ENCODE measurements around the gene AVPR2. TPM values are rescaled to one million over a fixed set of nuclear protein-coding genes. Genes with fewer than 3 reads are reported as not detected.

The AVPR2 gene
- total RNA-seq, 1 donor from 2014 or later: not detected

GRCh38 chrX:153922932-153923857 is 18.7 kb downstream of the AVPR2 start:
- DNase-seq (ENCODE audit: low spot score): peak; percentile 41
- Histone ChIP-seq H3K27ac (no peak overlapping the region), H3K9me3 (ENCODE audit: low read depth) (no peaks in the 10 kb centered on the region), H3K36me3 (no peaks in the 10 kb centered on the region), H3F3A (ENCODE audit: low read depth) (peaks cover 17% of the 10 kb centered on the region), H3K4me1 (peaks cover 8% of the 10 kb centered on the region), H2AFZ (replicated peaks) (no peak overlapping the region), H3K79me2 (ENCODE audit: low read depth) (no peaks in the 10 kb centered on the region), H3K27me3 (peaks cover 10% of the 10 kb centered on the region), H3K4me3 (no peak overlapping the region), H4K20me1 (ENCODE audit: low read depth) (no peaks in the 10 kb centered on the region), H3K9ac (no peak overlapping the region), H3K4me2 (no peak overlapping the region)
- peak overlapping the region; percentile 9 for H3K4me3 Mint-ChIP-seq
- no peak for TF ChIP-seq EZH2phosphoT487 (IDR thresholded peaks at IDR 0.05)
- TF ChIP-seq CTCF (IDR thresholded peaks at IDR 0.05): peak; percentile 38
- peaks cover 20% of the 10 kb centered on the region for H3K4me1 Mint-ChIP-seq
- H3K27ac Mint-ChIP-seq: no peak overlapping the region
- H3K27me3 Mint-ChIP-seq (ENCODE audit: insufficient read depth, low read depth): peaks cover 6% of the 10 kb centered on the region
- H3K9me3 Mint-ChIP-seq: peaks cover 20% of the 10 kb centered on the region
- no peaks in the 10 kb centered on the region for H3K36me3 Mint-ChIP-seq

- peak; percentile 57 for DNase-seq (ENCODE audit: low spot score)
- H3K9ac ChIP-seq: no peak overlapping the region
- Mint-ChIP-seq H3K9me3 (peaks cover 16% of the 10 kb centered on the region), H3K27me3 (ENCODE audit: insufficient read depth, low read depth) (peaks cover 7% of the 10 kb centered on the region), H3K4me3 (no peak overlapping the region), H3K27ac (no peak overlapping the region), H3K4me1 (peaks cover 27% of the 10 kb centered on the region), H3K36me3 (peaks cover 2% of the 10 kb centered on the region)
- H3K9me3 ChIP-seq (ENCODE audit: low read depth): no peaks in the 10 kb centered on the region
- no peaks in the 10 kb centered on the region for H3K36me3 ChIP-seq
- H3K4me3 ChIP-seq: no peak overlapping the region
- peaks cover 8% of the 10 kb centered on the region for H3K4me1 ChIP-seq
- H3K27me3 ChIP-seq: peaks cover 10% of the 10 kb centered on the region
- H3K79me2 ChIP-seq (ENCODE audit: low read depth): no peaks in the 10 kb centered on the region
- H3F3A ChIP-seq (ENCODE audit: low read depth): peaks cover 26% of the 10 kb centered on the region
- H3K4me2 ChIP-seq: no peak overlapping the region
- no peaks in the 10 kb centered on the region for H4K20me1 ChIP-seq (ENCODE audit: low read depth)
- peak; percentile 41 for TF ChIP-seq CTCF (IDR thresholded peaks at IDR 0.05)
- no peak for TF ChIP-seq EZH2phosphoT487 (IDR thresholded peaks at IDR 0.05)
- H3K27ac ChIP-seq: no peak overlapping the region
- no peak overlapping the region for H2AFZ ChIP-seq (replicated peaks)
Observed at GRCh38 chrX:153924149-153924861, 19.8 kb downstream of the AVPR2 start.

- Histone ChIP-seq H3K27me3 (peaks cover 10% of the 10 kb centered on the region), H3K36me3 (no peaks in the 10 kb centered on the region), H3K79me2 (ENCODE audit: low read depth) (no peaks in the 10 kb centered on the region), H3K9ac (no peak overlapping the region), H3K4me3 (peak overlapping the region; percentile 63), H3K9me3 (ENCODE audit: low read depth) (no peaks in the 10 kb centered on the region), H4K20me1 (ENCODE audit: low read depth) (no peaks in the 10 kb centered on the region), H3K4me1 (peaks cover 8% of the 10 kb centered on the region), H2AFZ (replicated peaks) (no peak overlapping the region), H3K27ac (no peak overlapping the region), H3F3A (ENCODE audit: low read depth) (peaks cover 28% of the 10 kb centered on the region), H3K4me2 (peak overlapping the region; percentile 85)
- Mint-ChIP-seq H3K4me3 (no peak overlapping the region), H3K4me1 (peaks cover 27% of the 10 kb centered on the region), H3K27me3 (ENCODE audit: insufficient read depth, low read depth) (peaks cover 7% of the 10 kb centered on the region), H3K27ac (no peak overlapping the region), H3K9me3 (peaks cover 10% of the 10 kb centered on the region), H3K36me3 (peaks cover 2% of the 10 kb centered on the region)
- TF ChIP-seq CTCF (IDR thresholded peaks at IDR 0.05) (no peak), EZH2phosphoT487 (IDR thresholded peaks at IDR 0.05) (no peak), EZH2 (IDR thresholded peaks at IDR 0.05) (peak; percentile 22)
- no peak for DNase-seq (ENCODE audit: low spot score)
Observed at GRCh38 chrX:153925387-153925738, 20.9 kb downstream of the AVPR2 start.

All from neural progenitor cell (in vitro differentiated cells).